Gastrocnemius medialis (tissue), 4 donors: ENCODE data around the gene UBE4B. TPM values are rescaled to one million over a fixed set of nuclear protein-coding genes. Genes with fewer than 3 reads are reported as not detected.

Experiments used
- ATAC-seq, 2 donors: fragments of 150-250 bp; one replicate each; pipeline ENCODE4 v1.9.1; 2016
- DNase-seq, 2 donors: peaks; one replicate each; pipeline ENCODE4 v3.0.0-alpha.2; 2019
- H3K27ac ChIP-seq, 4 donors: fragments of 200-600 bp; sonication (generic); 1 replicate in 1 of 4; 2 replicates in 3 of 4; pipeline ENCODE4 v1.5.1; 2016 to 2018; ENCODE audit warnings: mild to moderate bottlenecking in 2 of 4, moderate library complexity in 1 of 4
- H3K27me3 ChIP-seq, 3 donors: fragments of 200-600 bp; sonication (generic) in 2 of 3; 1 replicate in 1 of 3; 2 replicates in 2 of 3; pipeline versions ENCODE4 v1.5.1 to v1.6.0; 2016 to 2019; ENCODE audit warnings: mild to moderate bottlenecking in 1 of 3, moderate library complexity in 1 of 3
- H3K36me3 ChIP-seq, 2 donors: fragments of 200-600 bp; sonication (generic) in 1 of 2; one replicate each; pipeline ENCODE4 v1.5.1; 2017 to 2018
- H3K4me1 ChIP-seq, 2 donors: fragments of 200-600 bp; sonication (generic) in 1 of 2; one replicate each; pipeline ENCODE4 v1.5.1; 2016 to 2017; ENCODE audit warnings: mild to moderate bottlenecking in 2 of 2
- H3K4me3 ChIP-seq, 4 donors: fragments of 200-600 bp; sonication (generic) in 3 of 4; 1 replicate in 1 of 4; 2 replicates in 3 of 4; pipeline ENCODE4 v1.5.1; 2016 to 2019; ENCODE audit warnings: mild to moderate bottlenecking in 2 of 4
- H3K9me3 ChIP-seq, 3 donors: fragments of 200-600 bp; sonication (generic) in 2 of 3; 1 replicate in 1 of 3; 2 replicates in 2 of 3; pipeline ENCODE4 v1.5.1; 2016 to 2019
- CTCF ChIP-seq, 5 experiments: fragments of 450-650 bp in 3 of 5; fragments of 200-600 bp in 2 of 5; sonication (generic) in 2 of 5; IDR thresholded peaks in 4 of 5; conservative IDR thresholded peaks in 1 of 5; 1 replicate in 4 of 5; 2 replicates in 1 of 5; pipeline ENCODE4 v1.5.1; 2016 to 2019; ENCODE audit warnings: antibody characterized with exemption in 5 of 5, mild to moderate bottlenecking in 3 of 5, moderate library complexity in 3 of 5
- POLR2A ChIP-seq, 2 donors: fragments of 450-650 bp; IDR thresholded peaks; one replicate each; pipeline ENCODE4 v1.6.1; 2017; ENCODE audit warnings: antibody characterized with exemption in 2 of 2, mild to moderate bottlenecking in 2 of 2, moderate library complexity in 2 of 2
- in situ Hi-C, 4 donors: fragments of 200-750 bp; cut with MboI; loops; one replicate each; pipeline versions ENCODE4 v1.15.0 to v1.8.0; 2017; ENCODE audit warnings: low sequenced_read_pairs in 4 of 4
- intact Hi-C: fragments of 100-400 bp; cut with DNase I; formaldehyde crosslinking; loops from one replicate; pipeline ENCODE4 v1.15.1; 2023; ENCODE audit warnings: low total_unique reads
- total RNA-seq, 4 donors: library from RNA; depleted of rRNA; stranded (reverse); fragments of >200 nt; gene quantifications; one replicate each; pipeline versions ENCODE4 v1.1.0 to v1.2.3, GENCODE V29; 2016

The UBE4B gene
- total RNA-seq, 4 donors from 2014 or later, result 42.6 to 143 (median 98.2) TPM

DNA sequence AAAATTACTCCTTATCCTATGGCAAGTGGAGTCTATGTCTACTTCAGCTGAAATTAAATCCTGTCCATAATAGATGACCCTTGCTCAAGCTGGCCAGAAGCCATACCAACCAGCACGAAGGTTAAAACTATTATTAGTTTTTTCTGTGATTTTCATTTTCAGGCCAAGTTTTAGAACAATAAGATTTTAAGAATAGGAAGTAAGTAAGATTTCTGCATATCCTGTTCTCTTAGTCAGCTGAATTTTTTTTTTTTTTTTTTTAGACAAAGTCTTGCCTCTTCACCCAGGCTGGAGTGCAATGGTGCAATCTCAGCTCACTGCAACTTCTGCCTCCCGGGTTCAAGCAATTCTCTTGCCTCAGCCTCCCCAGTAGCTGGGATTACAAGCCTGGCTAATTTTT, 41.8 kb upstream of the UBE4B start:
- ATAC-seq (peak; percentile 47 to 52), DNase-seq (no peak)
- TF ChIP-seq POLR2A (IDR thresholded peaks at IDR 0.05), result peak in 1 of 2 donors; percentile 26
- TF ChIP-seq CTCF (IDR thresholded peaks at IDR 0.05 in 4 of 5, conservative IDR thresholded peaks at IDR 0.05 in 1 of 5), result no peak
- Histone ChIP-seq H3K4me3 (no peak overlapping the region), H3K27me3 (peaks cover 0 to 1% (median 0%) of the 10 kb centered on the region in 3 donors), H3K27ac (peak overlapping the region; percentile 44 to 66 (median 61)), H3K9me3 (no peaks in the 10 kb centered on the region), H3K36me3 (no peaks in the 10 kb centered on the region), H3K4me1 (peaks cover 6 to 15% of the 10 kb centered on the region in 2 donors)
- intact Hi-C loops, result no loop called here
- in situ Hi-C loops, result no loop called here

DNA sequence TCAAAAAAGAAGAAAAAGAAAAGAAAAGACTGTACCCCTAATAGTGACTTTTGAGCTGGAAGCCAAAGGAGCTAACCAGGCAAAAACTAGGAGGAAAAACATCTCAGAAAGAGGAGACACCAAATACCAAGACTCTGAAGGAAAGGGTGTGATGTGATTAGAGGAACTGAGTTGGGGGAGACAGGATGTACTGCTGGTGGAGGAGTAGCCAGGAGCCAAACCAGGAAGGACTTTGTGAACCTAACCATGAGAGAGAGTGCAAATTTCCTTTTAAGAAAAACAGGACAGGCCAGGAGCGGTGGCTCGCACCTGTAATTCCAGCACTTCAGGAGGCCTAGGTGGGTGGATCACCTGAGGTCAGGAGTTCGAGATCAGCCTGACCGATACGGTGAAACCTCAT, 39.8 kb upstream of the UBE4B start:
- H3K4me3 ChIP-seq, result no peak overlapping the region
- in situ Hi-C loops (no loop called here), intact Hi-C loops (no loop called here)
- ATAC-seq (no peak), DNase-seq (no peak)
- peaks cover 8 to 20% (median 9%) of the 10 kb centered on the region in 3 donors for H3K27me3 ChIP-seq
- H3K9me3 ChIP-seq, result no peaks in the 10 kb centered on the region
- peak overlapping the region; percentile 47 to 71 (median 66) for H3K27ac ChIP-seq
- H3K36me3 ChIP-seq, result no peaks in the 10 kb centered on the region
- H3K4me1 ChIP-seq, result peaks cover 15 to 18% of the 10 kb centered on the region in 2 donors
- TF ChIP-seq POLR2A (IDR thresholded peaks at IDR 0.05), result no peak
- TF ChIP-seq CTCF (IDR thresholded peaks at IDR 0.05 in 4 of 5, conservative IDR thresholded peaks at IDR 0.05 in 1 of 5), result no peak

DNA sequence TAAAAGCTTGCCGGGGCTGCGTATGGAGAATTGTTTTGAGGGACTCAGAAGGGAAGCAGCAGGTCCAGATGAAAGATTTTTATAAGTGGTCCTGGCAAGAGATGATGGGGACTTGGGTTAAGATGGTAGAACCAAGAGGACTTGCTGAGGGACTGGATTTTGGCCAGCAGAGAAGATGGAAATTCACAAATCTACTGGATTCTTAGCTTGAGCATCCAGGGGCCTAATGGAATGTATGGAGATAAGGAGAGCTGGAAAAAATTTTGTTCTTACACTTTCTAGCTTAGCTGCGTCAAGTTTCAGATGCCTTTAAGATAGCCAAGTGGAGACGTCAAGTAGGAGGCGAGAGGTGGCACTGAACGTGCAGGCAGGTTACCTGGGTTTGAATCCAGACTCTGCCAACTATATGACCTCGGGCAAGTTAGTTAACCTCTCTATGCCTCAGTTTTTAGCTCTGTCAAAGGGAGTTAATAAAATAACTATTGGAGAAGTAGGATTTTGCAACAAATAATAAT, 39.1 kb upstream of the UBE4B start:
- Histone ChIP-seq H3K4me3 (no peak overlapping the region), H3K36me3 (no peaks in the 10 kb centered on the region), H3K27me3 (peaks cover 15 to 27% (median 16%) of the 10 kb centered on the region in 3 donors), H3K27ac (peak overlapping the region; percentile 47 to 71 (median 66)), H3K4me1 (peaks cover 15 to 21% of the 10 kb centered on the region in 2 donors), H3K9me3 (no peaks in the 10 kb centered on the region)
- no peak for TF ChIP-seq CTCF (IDR thresholded peaks at IDR 0.05 in 4 of 5, conservative IDR thresholded peaks at IDR 0.05 in 1 of 5)
- no peak for TF ChIP-seq POLR2A (IDR thresholded peaks at IDR 0.05)
- ATAC-seq (no peak), DNase-seq (no peak)
- in situ Hi-C loops, result no loop called here
- intact Hi-C loops, result no loop called here

GRCh38 chr1:9996624-9997582, 35.9 kb upstream of the UBE4B start, which contains the start of gene RBP7:
RBP7 (plus strand) TSS chr1:9997228; CDS start chr1:9997259, 31 bp downstream.
- intact Hi-C loops (no loop called here), in situ Hi-C loops (no loop called here)
- H3K4me1 ChIP-seq, result peaks cover 5 to 15% of the 10 kb centered on the region in 2 donors
- H3K9me3 ChIP-seq, result no peaks in the 10 kb centered on the region
- peak in 1 of 2 donors; percentile 23 for TF ChIP-seq POLR2A (IDR thresholded peaks at IDR 0.05)
- TF ChIP-seq CTCF (IDR thresholded peaks at IDR 0.05 in 4 of 5, conservative IDR thresholded peaks at IDR 0.05 in 1 of 5), result no peak
- no peak for DNase-seq
- H3K36me3 ChIP-seq, result no peaks in the 10 kb centered on the region
- H3K4me3 ChIP-seq, result peak within 1 kb of the TSS; percentile 52 to 69 (median 60)
- peak; percentile 46 to 56 for ATAC-seq
- peak within 1 kb of the TSS; percentile 50 to 64 (median 56) for H3K27ac ChIP-seq
- peaks cover 30 to 42% (median 34%) of the 10 kb centered on the region in 3 donors for H3K27me3 ChIP-seq
